ENCODE data around the gene NUCB2. TPM values are rescaled to one million over a fixed set of nuclear protein-coding genes. Genes with fewer than 3 reads are reported as not detected.

Gene NUCB2
- polyA plus RNA-seq, 1 experiment: 275 TPM

DNA sequence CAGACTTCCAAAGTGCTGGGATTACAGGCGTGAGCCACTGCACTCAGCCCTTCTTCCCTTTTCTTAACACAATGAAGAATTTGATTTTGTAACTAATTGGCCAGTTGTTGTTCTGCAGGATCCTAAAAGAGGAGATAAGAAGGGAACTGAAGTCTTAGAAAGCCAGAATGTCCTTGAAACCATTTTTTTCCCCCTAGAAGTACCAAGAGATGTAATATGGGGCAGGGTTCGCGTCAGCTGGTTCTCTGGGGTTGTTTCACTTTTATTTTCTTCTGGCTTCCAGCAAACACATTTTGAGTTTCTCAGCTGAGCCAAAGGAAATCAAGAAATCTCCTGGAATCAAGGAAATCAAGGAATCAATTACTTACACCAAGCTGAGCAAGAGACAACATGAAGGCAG lies 7.6 kb upstream of the NUCB2 start:
- CTCF ChIA-PET: no interaction called here
- no peak for DNase-seq (ENCODE audit: low read depth, low spot score)
- Histone ChIP-seq H3K27ac (ENCODE audit: low read depth, low read length) (no peak overlapping the region), H3K27me3 (ENCODE audit: control insufficient read depth, insufficient read depth, low read length) (no peaks in the 10 kb centered on the region), H3K9me3 (ENCODE audit: control insufficient read depth, insufficient read depth, low read length) (no peaks in the 10 kb centered on the region), H3K4me3 (ENCODE audit: low read depth, low read length) (no peak overlapping the region)
- TF ChIP-seq, protein P1, sequence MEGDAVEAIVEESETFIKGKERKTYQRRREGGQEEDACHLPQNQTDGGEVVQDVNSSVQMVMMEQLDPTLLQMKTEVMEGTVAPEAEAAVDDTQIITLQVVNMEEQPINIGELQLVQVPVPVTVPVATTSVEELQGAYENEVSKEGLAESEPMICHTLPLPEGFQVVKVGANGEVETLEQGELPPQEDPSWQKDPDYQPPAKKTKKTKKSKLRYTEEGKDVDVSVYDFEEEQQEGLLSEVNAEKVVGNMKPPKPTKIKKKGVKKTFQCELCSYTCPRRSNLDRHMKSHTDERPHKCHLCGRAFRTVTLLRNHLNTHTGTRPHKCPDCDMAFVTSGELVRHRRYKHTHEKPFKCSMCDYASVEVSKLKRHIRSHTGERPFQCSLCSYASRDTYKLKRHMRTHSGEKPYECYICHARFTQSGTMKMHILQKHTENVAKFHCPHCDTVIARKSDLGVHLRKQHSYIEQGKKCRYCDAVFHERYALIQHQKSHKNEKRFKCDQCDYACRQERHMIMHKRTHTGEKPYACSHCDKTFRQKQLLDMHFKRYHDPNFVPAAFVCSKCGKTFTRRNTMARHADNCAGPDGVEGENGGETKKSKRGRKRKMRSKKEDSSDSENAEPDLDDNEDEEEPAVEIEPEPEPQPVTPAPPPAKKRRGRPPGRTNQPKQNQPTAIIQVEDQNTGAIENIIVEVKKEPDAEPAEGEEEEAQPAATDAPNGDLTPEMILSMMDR (IDR thresholded peaks at IDR 0.05; ENCODE audit: low read depth, low read length): no peak
- POLR2A ChIA-PET: no interaction called here

DNA sequence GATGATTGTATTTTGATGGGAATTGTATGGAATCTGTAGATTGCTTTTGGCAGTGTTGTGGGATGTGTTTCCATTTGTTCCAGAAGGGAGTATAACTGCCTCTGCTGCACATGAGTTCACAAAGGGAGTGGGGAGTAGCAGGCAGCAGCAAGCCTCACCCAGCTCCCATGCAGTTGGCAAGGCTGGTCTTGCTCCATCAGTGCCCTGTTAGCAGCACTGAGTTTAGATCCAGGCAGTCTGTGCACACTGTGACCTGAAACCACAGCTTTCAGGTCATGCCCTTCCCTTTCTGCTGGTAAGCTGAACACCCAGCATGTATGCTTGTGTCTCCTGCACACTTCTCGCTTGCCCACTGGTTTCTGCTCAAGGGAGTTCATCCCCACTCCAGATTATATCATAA lies 3.7 kb upstream of the NUCB2 start:
- Histone ChIP-seq H3K4me3 (ENCODE audit: low read depth, low read length) (no peak overlapping the region), H3K9me3 (ENCODE audit: control insufficient read depth, insufficient read depth, low read length) (no peaks in the 10 kb centered on the region; the same call in 1 of the 2 replicates), H3K27me3 (ENCODE audit: control insufficient read depth, insufficient read depth, low read length) (no peaks in the 10 kb centered on the region), H3K27ac (ENCODE audit: low read depth, low read length) (no peak overlapping the region)
- DNase-seq (ENCODE audit: low read depth, low spot score): no peak
- POLR2A ChIA-PET: no interaction called here
- TF ChIP-seq, protein P1 (IDR thresholded peaks at IDR 0.05; ENCODE audit: low read depth, low read length): no peak
- CTCF ChIA-PET: interaction anchor here (0.7 kb wide), 1 partner anchor 216 kb away, joined by 6 read pairs; no protein-coding TSS in a partner anchor

DNA sequence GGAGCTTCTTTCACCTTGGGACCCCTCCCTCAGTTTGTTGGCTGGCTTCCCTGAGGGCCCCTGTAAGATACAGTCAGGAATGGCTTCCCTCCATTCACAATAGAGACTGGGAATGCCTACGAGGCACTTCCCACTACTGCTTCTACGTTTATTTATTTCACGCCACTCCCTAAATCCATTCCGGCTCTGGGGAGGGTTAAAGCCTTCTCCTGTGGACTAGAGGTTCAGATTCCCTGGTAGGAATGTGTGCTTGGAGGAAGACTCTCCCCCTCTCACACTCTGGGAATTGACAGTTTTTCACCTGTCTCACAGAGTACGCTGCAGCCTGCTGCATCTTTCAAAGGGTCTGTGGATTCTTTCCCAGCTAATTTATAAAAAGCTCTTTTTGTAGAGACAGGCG lies 3.3 kb upstream of the NUCB2 start:
- ChIA-PET CTCF (no interaction called here), POLR2A (no interaction called here)
- TF ChIP-seq, protein P1 (IDR thresholded peaks at IDR 0.05; ENCODE audit: low read depth, low read length): no peak
- no peak for DNase-seq (ENCODE audit: low read depth, low spot score)
- H3K9me3 ChIP-seq (ENCODE audit: control insufficient read depth, insufficient read depth, low read length): no peaks in the 10 kb centered on the region; the same call in 1 of the 2 replicates
- H3K4me3 ChIP-seq (ENCODE audit: low read depth, low read length): no peak overlapping the region
- H3K27me3 ChIP-seq (ENCODE audit: control insufficient read depth, insufficient read depth, low read length): no peaks in the 10 kb centered on the region
- no peak overlapping the region for H3K27ac ChIP-seq (ENCODE audit: low read depth, low read length)

DNA sequence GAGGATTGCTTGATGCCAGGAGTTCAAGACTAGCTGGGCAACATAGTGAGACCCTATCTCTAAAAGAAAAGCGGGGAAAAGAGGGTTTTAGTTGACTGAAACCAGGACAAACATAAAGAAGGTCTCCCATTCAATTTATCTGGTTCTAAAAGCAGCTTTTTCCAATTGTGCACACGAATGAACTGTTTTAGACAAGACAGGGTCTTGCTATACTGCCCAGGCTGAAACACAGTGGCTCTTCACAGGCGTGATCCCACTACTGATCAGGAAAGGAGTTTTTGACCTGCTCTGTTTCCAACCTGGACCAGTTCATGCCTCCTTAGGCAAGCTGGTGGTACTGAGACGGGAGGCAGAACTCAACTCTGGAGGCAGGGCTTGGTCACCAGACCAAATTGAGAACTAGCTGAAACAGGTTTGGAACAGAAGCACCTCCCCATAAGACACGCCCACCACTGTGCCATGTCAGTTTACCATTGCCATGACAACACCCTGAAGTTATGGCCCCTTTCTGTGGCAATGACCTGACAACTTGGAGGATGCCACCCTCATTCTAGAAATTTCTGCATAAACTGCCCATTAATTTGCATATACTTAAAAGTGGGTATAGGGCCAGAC lies 2.8 kb upstream of the NUCB2 start:
- Histone ChIP-seq H3K27ac (ENCODE audit: low read depth, low read length) (no peak overlapping the region), H3K27me3 (ENCODE audit: control insufficient read depth, insufficient read depth, low read length) (no peaks in the 10 kb centered on the region), H3K9me3 (ENCODE audit: control insufficient read depth, insufficient read depth, low read length) (no peaks in the 10 kb centered on the region; the same call in 1 of the 2 replicates), H3K4me3 (ENCODE audit: low read depth, low read length) (no peak overlapping the region)
- DNase-seq (ENCODE audit: low read depth, low spot score): no peak
- POLR2A ChIA-PET: no interaction called here
- TF ChIP-seq, protein P1 (IDR thresholded peaks at IDR 0.05; ENCODE audit: low read depth, low read length): no peak
- CTCF ChIA-PET: no interaction called here

DNA sequence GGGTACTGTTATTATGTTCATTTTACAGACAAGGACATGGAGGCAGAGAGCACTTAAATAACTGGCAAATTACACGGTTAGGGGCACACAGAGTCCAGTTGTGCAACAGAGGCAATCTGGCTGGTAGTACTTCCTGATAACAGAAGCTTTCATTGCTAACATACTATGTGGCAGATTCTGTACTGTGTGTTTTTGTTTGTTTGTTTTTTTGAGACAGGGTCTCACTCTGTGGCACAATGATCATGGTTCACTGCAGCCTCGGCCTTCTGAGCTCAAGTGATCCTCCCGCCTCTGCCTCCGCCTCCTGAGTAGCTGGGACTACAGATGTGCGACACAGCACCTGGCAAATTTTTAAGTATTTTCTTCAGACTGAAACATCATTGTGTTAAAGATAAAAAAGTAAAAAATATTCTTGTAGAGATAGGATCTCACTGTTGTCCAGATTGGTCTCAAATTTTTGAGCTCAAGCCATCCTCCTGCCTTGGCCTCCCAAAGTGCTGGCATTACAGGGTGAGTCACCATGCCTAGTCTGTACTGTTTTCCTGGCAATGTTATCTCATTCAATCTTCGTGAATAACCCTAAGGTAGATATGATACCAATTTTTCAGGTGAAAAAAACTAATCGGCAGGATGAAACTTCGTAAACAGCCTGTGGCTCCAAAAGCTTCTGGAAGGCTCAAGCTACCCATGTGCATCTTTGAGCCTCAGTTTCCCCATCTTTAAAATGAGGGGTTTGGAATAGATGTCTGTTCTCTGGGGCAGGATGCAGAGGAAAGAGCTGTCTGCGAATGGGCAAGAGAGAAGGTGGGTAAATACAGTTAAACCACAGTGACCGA lies 921 bp upstream of the NUCB2 start:
- Histone ChIP-seq H3K27ac (ENCODE audit: low read depth, low read length) (peak overlapping the region; percentile 92), H3K27me3 (ENCODE audit: control insufficient read depth, insufficient read depth, low read length) (no peaks in the 10 kb centered on the region), H3K4me3 (ENCODE audit: low read depth, low read length) (peak overlapping the region; percentile 90), H3K9me3 (ENCODE audit: control insufficient read depth, insufficient read depth, low read length) (no peaks in the 10 kb centered on the region; the same call in 1 of the 2 replicates)
- no peak for DNase-seq (ENCODE audit: low read depth, low spot score)
- ChIA-PET POLR2A (interaction anchor here (0.6 to 1.6 kb wide), 7 partner anchors 17 to 469 kb away, joined by 3 to 7 read pairs (median 4); partner anchors contain the start of gene RPS13), CTCF (interaction anchor here (1.4 to 1.6 kb wide), 4 partner anchors 22 to 108 kb away, joined by 3 to 15 read pairs (median 7); no protein-coding TSS in a partner anchor)
- TF ChIP-seq, protein P1 (IDR thresholded peaks at IDR 0.05; ENCODE audit: low read depth, low read length): no peak

Data from AG04450 (cell line).